Epidermal melanocyte (primary cell): Measurements from ENCODE around the gene SLC1A1.

Source experiments
- DNase-seq: peaks from one replicate; pipeline ENCODE4 v3.0.0; 2011; ENCODE audit warnings: low spot score; ENCODE audit not compliant: insufficient read length

The SLC1A1 gene

GRCh38 chr9:4615778-4616177, 125.5 kb downstream of the SLC1A1 start:
- no peak for DNase-seq

- DNase-seq = no peak
These were observed 127.5 kb downstream of the SLC1A1 start for GRCh38 chr9:4617752-4618151.

GRCh38 chr9:4618700-4619099, 128.4 kb downstream of the SLC1A1 start:
- DNase-seq = no peak

DNA sequence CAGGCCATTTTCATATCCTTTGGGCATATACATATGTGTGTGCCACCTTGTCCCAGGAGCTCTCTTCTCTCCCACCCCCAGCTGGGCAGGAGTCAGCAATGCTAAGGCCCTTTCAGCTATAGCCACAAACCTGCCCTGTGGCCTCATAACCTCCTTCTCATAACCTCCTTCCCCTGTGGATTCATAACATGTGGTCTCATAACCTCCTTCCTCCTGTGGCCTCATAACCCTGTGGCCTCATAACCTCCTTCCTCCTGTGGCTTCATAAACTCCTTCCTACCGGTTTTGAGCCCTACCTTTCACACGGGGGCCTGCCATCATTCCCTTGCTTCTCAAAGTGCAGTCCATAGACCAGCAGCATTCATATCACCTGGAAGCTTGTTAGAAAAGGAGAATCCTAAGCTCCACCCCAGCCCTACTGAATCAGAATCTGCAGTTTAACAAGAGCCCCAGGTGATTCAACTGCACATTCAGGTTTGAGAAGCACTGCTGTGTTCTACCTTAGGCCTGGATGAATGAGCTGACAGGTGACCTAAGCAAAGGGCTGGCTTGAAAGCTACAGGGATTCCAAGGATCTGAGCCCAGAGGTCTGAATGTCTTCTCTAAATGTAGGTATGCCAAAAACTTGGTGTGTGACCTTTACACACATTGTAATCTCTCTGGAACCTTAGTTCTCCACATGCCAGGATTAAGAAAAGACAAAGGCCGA, 129.9 kb downstream of the SLC1A1 start:
- DNase-seq = no peak

GRCh38 chr9:4620881-4621555, 130.8 kb downstream of the SLC1A1 start:
- no peak for DNase-seq

DNA sequence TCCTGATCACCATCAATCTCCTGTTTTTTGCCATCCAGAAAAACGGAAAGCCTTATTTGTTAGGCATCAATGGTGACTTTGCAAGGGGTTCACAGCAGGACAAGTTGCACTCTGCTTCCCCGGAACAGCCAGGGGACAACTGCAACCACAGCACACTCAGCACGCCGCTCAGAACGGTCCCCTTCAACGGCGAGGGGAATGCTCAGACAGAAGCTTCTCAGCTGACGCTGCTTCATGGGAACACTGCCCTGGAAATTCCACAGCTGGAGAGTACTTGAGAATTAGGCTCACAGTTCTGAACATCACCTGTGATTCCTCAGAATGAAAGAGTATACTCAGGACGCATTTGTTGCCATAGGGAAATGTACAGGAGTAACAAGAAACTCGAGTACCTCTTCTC, 131.7 kb downstream of the SLC1A1 start:
- DNase-seq = no peak

DNA sequence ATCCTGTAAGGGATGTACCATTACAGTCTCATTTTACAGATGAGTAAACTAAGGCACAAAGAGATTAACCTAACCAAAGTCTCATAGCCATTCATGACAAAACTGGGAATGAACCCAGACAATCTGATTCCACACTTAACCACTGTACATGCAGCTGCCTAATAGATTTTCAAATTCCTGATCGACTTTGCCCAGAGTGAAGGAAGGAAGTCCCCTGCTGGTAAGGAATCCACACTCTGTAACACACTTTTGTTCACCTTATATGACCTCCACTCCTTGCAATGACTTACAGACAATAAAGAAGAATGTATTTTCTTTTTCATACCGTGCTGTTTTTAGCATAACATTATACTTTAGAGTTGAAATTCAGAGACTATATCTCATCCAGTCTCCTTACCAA, 140.6 kb downstream of the SLC1A1 start:
- DNase-seq = no peak
